Adrenal gland (tissue), 12 donors: ENCODE results near the gene ASPM. TPM values are rescaled to one million over a fixed set of nuclear protein-coding genes. Genes with fewer than 3 reads are reported as not detected.

Experiments
- DNase-seq, 7 donors: peaks; one replicate each; pipeline ENCODE4 v3.0.0-alpha.2; 2019 to 2020
- H3K27ac ChIP-seq, 5 donors: fragments of 200-600 bp; sonication (generic) in 4 of 5; 1 replicate in 3 of 5; 2 replicates in 2 of 5; pipeline versions ENCODE4 v1.5.1 to v1.8.0; 2016 to 2020; ENCODE audit warnings: mild to moderate bottlenecking in 1 of 5
- H3K27me3 ChIP-seq: fragments of 200-600 bp; 2 replicates; pipeline ENCODE4 v1.8.0; 2021
- H3K36me3 ChIP-seq, 2 donors: fragments of 200-600 bp; replicated peaks in 1 of 2; 1 replicate in 1 of 2; 2 replicates in 1 of 2; pipeline versions ENCODE4 v1.5.1 to v1.8.0; 2018 to 2022
- H3K4me1 ChIP-seq, 2 donors: fragments of 200-600 bp; replicated peaks in 1 of 2; 1 replicate in 1 of 2; 2 replicates in 1 of 2; pipeline versions ENCODE4 v1.5.1 to v1.8.0; 2018 to 2021
- H3K4me3 ChIP-seq, 4 donors: fragments of 200-600 bp; sonication (generic) in 3 of 4; one replicate each; pipeline ENCODE4 v1.5.1; 2016 to 2018
- H3K9me3 ChIP-seq, 3 donors: fragments of 200-600 bp; sonication (generic) in 1 of 3; replicated peaks in 1 of 3; 1 replicate in 2 of 3; 2 replicates in 1 of 3; pipeline versions ENCODE4 v1.5.1 to v1.8.0; 2016 to 2021
- POLR2A ChIP-seq, 2 donors: fragments of 450-650 bp; IDR thresholded peaks; one replicate each; pipeline ENCODE4 v1.6.1; 2017; ENCODE audit warnings: antibody characterized with exemption in 2 of 2, mild to moderate bottlenecking in 2 of 2, moderate library complexity in 1 of 2
- WGBS, 4 donors: extraction: QIAGEN DNeasy Blood & Tissue Kit in 2 of 4; methylation state at CpG; one replicate each; pipeline versions ENCODE4 v1.1.5 to v1.1.7; 2013 to 2017; 5-methylcytosine and 5-hydroxymethylcytosine counted together
- intact Hi-C, 2 donors: fragments of 100-400 bp; cut with DNase I; formaldehyde crosslinking; loops; one replicate each; pipeline versions ENCODE4 v1.14.1 to v1.15.0; 2022 to 2023
- polyA plus RNA-seq, 3 donors: library from polyadenylated mRNA; stranded (reverse); fragments of 200-250 nt in 2 of 3; fragments of 350-450 nt in 1 of 3; fragmentation: Illumina TruSeq in 1 of 3; extraction: RNeasy Lipid Tissue Mini Kit (QIAGEN cat#74804) in 1 of 3; gene quantifications; one replicate each; pipeline ENCODE4 v1.2.3, GENCODE V29; 2013 to 2014
- total RNA-seq, 9 donors: library from RNA; depleted of rRNA in 4 of 9; stranded (reverse); fragments of >200 nt in 4 of 9; fragments of 120-200 nt in 1 of 9; fragmentation: NEBNext Ultra II Directional in 1 of 9; extraction: Animal tissue kit (Norgen Biotek cat#: 25700) in 1 of 9; gene quantifications; one replicate each; pipeline versions ENCODE4 v1.1.0 to v1.2.4, GENCODE V29; 2013 to 2023
- TF ChIP-seq, protein P1 (sequence below), 6 experiments: fragments of 450-650 bp in 4 of 6; fragments of 200-600 bp in 2 of 6; sonication (generic) in 1 of 6; IDR thresholded peaks; 1 replicate in 5 of 6; 2 replicates in 1 of 6; pipeline versions ENCODE4 v1.5.1 to v1.8.0; 2016 to 2021; ENCODE audit warnings: antibody characterized with exemption in 6 of 6, mild to moderate bottlenecking in 2 of 6, moderate library complexity in 1 of 6
- donor health status: healthy with polysubstance abuse.
- donor health status: Bipolar disorder and iron deficiency.
- donor health status: DM: yes; HTN: yes; CAD: no.
- donor health status: DM: no; HTN: no; CAD: no.
- donor health status: DM: no; HTN: no; CAD: no.
- donor health status: DM: yes; HTN: yes; CAD: no.

Gene ASPM
- total and polyA plus RNA-seq, 12 donors, result 0.08 to 14.5 (median 0.81) TPM

GRCh38 chr1:197178998-197179397 lies 32.5 kb upstream of the ASPM start:
- peaks cover 0 to 9% of the 10 kb centered on the region in 2 donors for H3K4me1 ChIP-seq
- H3K27ac ChIP-seq, result no peak overlapping the region
- intact Hi-C loops, result no loop called here
- TF ChIP-seq, protein P1, sequence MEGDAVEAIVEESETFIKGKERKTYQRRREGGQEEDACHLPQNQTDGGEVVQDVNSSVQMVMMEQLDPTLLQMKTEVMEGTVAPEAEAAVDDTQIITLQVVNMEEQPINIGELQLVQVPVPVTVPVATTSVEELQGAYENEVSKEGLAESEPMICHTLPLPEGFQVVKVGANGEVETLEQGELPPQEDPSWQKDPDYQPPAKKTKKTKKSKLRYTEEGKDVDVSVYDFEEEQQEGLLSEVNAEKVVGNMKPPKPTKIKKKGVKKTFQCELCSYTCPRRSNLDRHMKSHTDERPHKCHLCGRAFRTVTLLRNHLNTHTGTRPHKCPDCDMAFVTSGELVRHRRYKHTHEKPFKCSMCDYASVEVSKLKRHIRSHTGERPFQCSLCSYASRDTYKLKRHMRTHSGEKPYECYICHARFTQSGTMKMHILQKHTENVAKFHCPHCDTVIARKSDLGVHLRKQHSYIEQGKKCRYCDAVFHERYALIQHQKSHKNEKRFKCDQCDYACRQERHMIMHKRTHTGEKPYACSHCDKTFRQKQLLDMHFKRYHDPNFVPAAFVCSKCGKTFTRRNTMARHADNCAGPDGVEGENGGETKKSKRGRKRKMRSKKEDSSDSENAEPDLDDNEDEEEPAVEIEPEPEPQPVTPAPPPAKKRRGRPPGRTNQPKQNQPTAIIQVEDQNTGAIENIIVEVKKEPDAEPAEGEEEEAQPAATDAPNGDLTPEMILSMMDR (IDR thresholded peaks at IDR 0.05), result no peak
- no peak for TF ChIP-seq POLR2A (IDR thresholded peaks at IDR 0.05)
- DNase-seq, result no peak
- H3K27me3 ChIP-seq, result no peaks in the 10 kb centered on the region
- WGBS, 4 donors, result 36 to 77% (median 59%) methylated on average over 1 of the region's 1 CpG
- H3K9me3 ChIP-seq, result no peaks in the 10 kb centered on the region
- peaks cover 0 to 28% of the 10 kb centered on the region in 2 donors for H3K36me3 ChIP-seq
- no peak overlapping the region for H3K4me3 ChIP-seq

GRCh38 chr1:197174818-197175217 lies 28.3 kb upstream of the ASPM start:
- 92 to 97% (median 94%) methylated on average over 2 of the region's 2 CpGs for WGBS, 4 donors
- Histone ChIP-seq H3K4me1 (peaks cover 5 to 27% of the 10 kb centered on the region in 2 donors), H3K27me3 (no peaks in the 10 kb centered on the region), H3K27ac (no peak overlapping the region), H3K36me3 (peaks cover 0 to 28% of the 10 kb centered on the region in 2 donors), H3K9me3 (no peaks in the 10 kb centered on the region), H3K4me3 (no peak overlapping the region)
- no peak for DNase-seq
- intact Hi-C loops, result no loop called here
- no peak for TF ChIP-seq POLR2A (IDR thresholded peaks at IDR 0.05)
- TF ChIP-seq, protein P1 (IDR thresholded peaks at IDR 0.05), result no peak

GRCh38 chr1:197173571-197174507 lies 27.4 kb upstream of the ASPM start:
- peak in 4 of 7 donors; percentile 35 to 60 (median 49) for DNase-seq
- intact Hi-C loops, result no loop called here
- TF ChIP-seq, protein P1 (IDR thresholded peaks at IDR 0.05), result no peak
- TF ChIP-seq POLR2A (IDR thresholded peaks at IDR 0.05), result no peak
- Histone ChIP-seq H3K4me3 (no peak overlapping the region), H3K27me3 (no peaks in the 10 kb centered on the region), H3K27ac (peak overlapping the region in 1 of 5 donors; percentile 46), H3K36me3 (peaks cover 0 to 19% of the 10 kb centered on the region in 2 donors), H3K9me3 (no peaks in the 10 kb centered on the region), H3K4me1 (peaks cover 5 to 27% of the 10 kb centered on the region in 2 donors)
- 72 to 79% (median 77%) methylated on average over 5 of the region's 5 CpGs for WGBS, 4 donors

DNA sequence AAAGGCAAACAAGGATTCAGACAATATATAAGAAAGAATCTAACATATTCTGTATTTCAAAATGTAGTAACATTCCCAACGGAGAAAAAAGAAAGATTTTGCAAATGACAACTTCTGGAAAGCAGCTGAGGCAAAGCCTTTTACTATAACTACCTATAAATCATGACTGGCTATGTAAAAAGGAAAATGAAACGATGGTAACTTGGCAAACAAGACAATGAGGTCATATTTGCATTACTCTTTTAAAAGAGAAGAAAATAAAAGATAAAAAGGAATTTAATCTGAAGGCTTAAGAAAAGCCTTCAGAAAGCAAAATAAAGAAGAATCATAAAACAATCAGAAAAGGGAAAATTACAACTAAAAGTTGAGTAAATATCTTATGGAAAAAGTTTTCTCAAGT lies 25.1 kb upstream of the ASPM start:
- DNase-seq, result no peak
- H3K9me3 ChIP-seq, result no peaks in the 10 kb centered on the region
- H3K36me3 ChIP-seq, result peaks cover 0 to 10% of the 10 kb centered on the region in 2 donors
- peaks cover 5 to 27% of the 10 kb centered on the region in 2 donors for H3K4me1 ChIP-seq
- WGBS, 4 donors, result 22 to 33% (median 27%) methylated on average over 2 of the region's 2 CpGs
- H3K4me3 ChIP-seq, result no peak overlapping the region
- H3K27ac ChIP-seq, result no peak overlapping the region
- TF ChIP-seq POLR2A (IDR thresholded peaks at IDR 0.05), result no peak
- TF ChIP-seq, protein P1 (IDR thresholded peaks at IDR 0.05), result no peak
- intact Hi-C loops, result no loop called here
- H3K27me3 ChIP-seq, result no peaks in the 10 kb centered on the region
